IPS-20b (cell line): Measurements from ENCODE around the gene GSTM5.

Experiments
- H3K27ac ChIP-seq: one replicate; pipeline ENCODE4 v1.5.1; 2013; ENCODE audit warnings: low read length
- H3K27me3 ChIP-seq: 2 replicates; pipeline ENCODE4 v1.6.1; 2013; ENCODE audit warnings: mild to moderate bottlenecking, low read length, inconsistent platforms; ENCODE audit not compliant: insufficient read depth
- H3K36me3 ChIP-seq: 2 replicates; pipeline ENCODE4 v1.6.1; 2013; ENCODE audit warnings: low read depth, mild to moderate bottlenecking, inconsistent platforms, low read length, moderate library complexity; ENCODE audit not compliant: insufficient read depth
- H3K4me1 ChIP-seq: 2 replicates; pipeline ENCODE4 v1.6.1; 2013; ENCODE audit warnings: mild to moderate bottlenecking, control low read depth, inconsistent platforms, low read length, moderate library complexity; ENCODE audit not compliant: insufficient read depth
- H3K4me3 ChIP-seq: 2 replicates; pipeline ENCODE4 v1.5.1; 2013; ENCODE audit warnings: mild to moderate bottlenecking, low read length, inconsistent platforms
- H3K9ac ChIP-seq: 2 replicates; pipeline ENCODE4 v1.6.1; 2013; ENCODE audit warnings: low read depth, mild to moderate bottlenecking, inconsistent platforms, low read length, moderate library complexity
- H3K9me3 ChIP-seq: 2 replicates; pipeline ENCODE4 v1.6.1; 2013; ENCODE audit warnings: mild to moderate bottlenecking, low read depth, low read length, inconsistent platforms; ENCODE audit not compliant: insufficient read depth

The GSTM5 gene

DNA sequence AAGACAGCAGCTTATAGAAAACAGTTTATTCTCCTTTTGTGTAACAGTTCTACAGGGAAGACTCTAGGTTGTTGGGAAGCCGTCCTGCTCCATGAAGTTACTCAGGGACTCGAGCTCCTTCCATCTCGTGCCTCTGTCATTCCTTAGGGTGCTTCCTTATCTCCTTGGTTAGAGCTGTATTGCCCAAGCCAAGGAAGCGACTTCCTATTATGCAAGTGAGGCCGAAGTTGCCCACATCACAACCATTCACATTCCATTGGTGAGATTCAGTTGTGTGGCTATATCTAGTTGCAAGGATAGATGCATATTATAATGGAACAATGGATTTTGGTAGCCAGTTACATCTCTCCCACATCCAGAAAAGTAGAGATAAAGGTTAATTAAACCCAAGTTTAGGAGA, 9.0 kb downstream of the GSTM5 start:
- no peak overlapping the region for H3K4me3 ChIP-seq
- no peaks in the 10 kb centered on the region for H3K36me3 ChIP-seq
- no peaks in the 10 kb centered on the region for H3K27me3 ChIP-seq
- H3K9ac ChIP-seq: no peak overlapping the region
- no peak overlapping the region for H3K27ac ChIP-seq
- no peaks in the 10 kb centered on the region for H3K4me1 ChIP-seq
- H3K9me3 ChIP-seq: peaks cover 2% of the 10 kb centered on the region; the same call in 1 of the 2 replicates

GRCh38 chr1:109721971-109722370, 9.9 kb downstream of the GSTM5 start:
- H3K36me3 ChIP-seq: no peaks in the 10 kb centered on the region
- no peaks in the 10 kb centered on the region for H3K27me3 ChIP-seq
- H3K9me3 ChIP-seq: peaks cover 8% of the 10 kb centered on the region; the same call in 1 of the 2 replicates
- H3K4me3 ChIP-seq: no peak overlapping the region
- H3K4me1 ChIP-seq: no peaks in the 10 kb centered on the region
- no peak overlapping the region for H3K9ac ChIP-seq
- no peak overlapping the region for H3K27ac ChIP-seq

GRCh38 chr1:109722908-109723691, 11.0 kb downstream of the GSTM5 start:
- H3K4me1 ChIP-seq: no peaks in the 10 kb centered on the region
- no peak overlapping the region for H3K4me3 ChIP-seq
- H3K27ac ChIP-seq: no peak overlapping the region
- no peak overlapping the region for H3K9ac ChIP-seq
- peaks cover 10% of the 10 kb centered on the region; the same call in 1 of the 2 replicates for H3K9me3 ChIP-seq
- H3K27me3 ChIP-seq: no peaks in the 10 kb centered on the region
- H3K36me3 ChIP-seq: no peaks in the 10 kb centered on the region

- Histone ChIP-seq H3K36me3 (no peaks in the 10 kb centered on the region), H3K4me3 (no peak overlapping the region), H3K27me3 (no peaks in the 10 kb centered on the region), H3K4me1 (no peaks in the 10 kb centered on the region), H3K27ac (no peak overlapping the region), H3K9ac (no peak overlapping the region), H3K9me3 (peaks cover 10% of the 10 kb centered on the region; the same call in 1 of the 2 replicates)
Observed at GRCh38 chr1:109724933-109725332, 12.9 kb downstream of the GSTM5 start.

DNA sequence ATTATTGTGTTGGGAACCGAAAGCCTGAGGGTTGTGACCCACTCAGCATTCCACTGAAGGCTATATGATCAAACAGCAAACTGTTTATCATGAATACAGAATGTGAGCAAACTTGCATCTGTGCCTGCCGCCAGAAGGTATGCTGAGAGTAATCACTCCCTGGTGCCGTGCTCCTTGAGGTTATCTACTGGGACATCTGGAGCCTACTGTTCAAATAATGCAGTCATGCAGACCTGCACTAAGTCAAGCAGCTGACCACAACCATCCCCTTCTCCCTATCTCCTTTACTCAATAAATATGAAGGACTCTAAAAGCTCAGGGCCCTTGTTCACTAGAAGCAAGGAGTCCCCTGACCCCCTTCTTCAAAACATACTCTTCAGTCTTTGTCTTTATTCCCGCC, 13.5 kb downstream of the GSTM5 start:
- Histone ChIP-seq H3K4me1 (no peaks in the 10 kb centered on the region), H3K36me3 (no peaks in the 10 kb centered on the region), H3K9ac (no peak overlapping the region), H3K27ac (no peak overlapping the region), H3K27me3 (no peaks in the 10 kb centered on the region), H3K9me3 (peaks cover 10% of the 10 kb centered on the region; the same call in 1 of the 2 replicates), H3K4me3 (no peak overlapping the region)

DNA sequence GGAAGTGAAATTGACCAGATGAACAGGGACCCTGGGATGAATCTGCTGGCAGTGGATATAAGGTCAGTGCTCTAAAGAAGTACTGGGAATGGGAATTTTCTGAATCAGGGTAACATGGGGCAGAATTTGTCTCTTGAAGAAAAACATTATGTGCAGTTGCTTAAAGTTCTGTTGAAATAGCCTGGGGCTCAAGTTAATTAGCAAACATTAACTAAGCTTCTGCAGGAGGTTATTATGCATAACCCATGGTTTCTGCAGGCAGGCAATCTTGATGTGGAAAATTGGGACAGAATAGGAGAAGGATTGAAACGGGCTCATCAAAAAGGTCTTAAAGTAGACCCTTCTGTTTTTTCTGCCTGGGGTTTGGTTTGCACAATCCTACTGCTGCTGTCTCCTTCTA, 14.0 kb downstream of the GSTM5 start:
- Histone ChIP-seq H3K4me3 (no peak overlapping the region), H3K36me3 (no peaks in the 10 kb centered on the region), H3K4me1 (no peaks in the 10 kb centered on the region), H3K27me3 (no peaks in the 10 kb centered on the region), H3K27ac (no peak overlapping the region), H3K9me3 (peaks cover 10% of the 10 kb centered on the region; the same call in 1 of the 2 replicates), H3K9ac (no peak overlapping the region)

- H3K9ac ChIP-seq: no peak overlapping the region
- no peaks in the 10 kb centered on the region for H3K36me3 ChIP-seq
- H3K27ac ChIP-seq: no peak overlapping the region
- H3K4me1 ChIP-seq: no peaks in the 10 kb centered on the region
- H3K9me3 ChIP-seq: peaks cover 10% of the 10 kb centered on the region; the same call in 1 of the 2 replicates
- no peaks in the 10 kb centered on the region for H3K27me3 ChIP-seq
- no peak overlapping the region for H3K4me3 ChIP-seq
Observed at GRCh38 chr1:109726728-109727373, 14.8 kb downstream of the GSTM5 start.

DNA sequence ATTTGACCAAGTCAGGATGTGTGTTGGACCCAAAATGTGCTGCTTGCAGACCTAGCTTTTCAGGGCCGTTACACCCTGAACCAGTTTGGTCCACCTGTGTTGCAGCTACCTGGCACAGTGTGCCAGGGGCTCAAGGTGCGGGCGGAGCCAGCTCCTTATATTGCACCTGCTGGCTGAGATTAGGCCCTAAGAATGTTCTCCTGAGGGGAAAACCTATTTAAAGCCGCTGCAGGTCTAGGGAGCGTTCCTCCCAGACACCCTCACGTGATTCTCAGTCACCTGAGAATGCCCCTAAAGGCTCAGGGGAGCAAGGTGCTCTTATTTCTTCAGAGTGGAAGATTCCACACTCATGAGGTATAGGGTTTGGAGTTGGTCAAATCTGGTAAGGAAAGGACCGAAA, 16.8 kb downstream of the GSTM5 start:
- Histone ChIP-seq H3K27me3 (no peaks in the 10 kb centered on the region; the same call in 1 of the 2 replicates), H3K27ac (no peak overlapping the region), H3K4me1 (no peaks in the 10 kb centered on the region), H3K9ac (no peak overlapping the region), H3K9me3 (peaks cover 10% of the 10 kb centered on the region; the same call in 1 of the 2 replicates), H3K36me3 (no peaks in the 10 kb centered on the region), H3K4me3 (no peak overlapping the region)

DNA sequence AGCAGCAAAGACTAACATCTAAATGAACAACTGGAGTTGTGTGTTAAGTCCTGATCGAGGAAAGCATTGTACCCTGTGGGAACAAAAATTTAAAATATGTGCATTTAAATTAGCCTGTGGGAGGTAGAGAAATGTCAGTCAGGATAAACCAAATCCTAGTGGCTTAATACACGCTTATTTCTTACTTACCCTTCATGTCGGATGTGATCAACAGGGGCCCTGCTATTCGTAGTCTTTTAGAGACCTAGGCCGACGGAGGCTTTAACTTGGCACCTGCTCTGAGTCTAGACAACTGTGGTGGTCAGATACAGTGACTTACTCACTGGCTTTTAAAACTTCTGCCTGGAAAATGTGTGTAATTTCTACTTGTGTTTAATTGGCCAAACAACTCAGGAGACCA, 18.6 kb downstream of the GSTM5 start:
- H3K36me3 ChIP-seq: no peaks in the 10 kb centered on the region
- no peak overlapping the region for H3K27ac ChIP-seq
- H3K4me1 ChIP-seq: no peaks in the 10 kb centered on the region
- no peak overlapping the region for H3K9ac ChIP-seq
- no peak overlapping the region for H3K4me3 ChIP-seq
- H3K27me3 ChIP-seq: no peaks in the 10 kb centered on the region; the same call in 1 of the 2 replicates
- peaks cover 10% of the 10 kb centered on the region; the same call in 1 of the 2 replicates for H3K9me3 ChIP-seq

DNA sequence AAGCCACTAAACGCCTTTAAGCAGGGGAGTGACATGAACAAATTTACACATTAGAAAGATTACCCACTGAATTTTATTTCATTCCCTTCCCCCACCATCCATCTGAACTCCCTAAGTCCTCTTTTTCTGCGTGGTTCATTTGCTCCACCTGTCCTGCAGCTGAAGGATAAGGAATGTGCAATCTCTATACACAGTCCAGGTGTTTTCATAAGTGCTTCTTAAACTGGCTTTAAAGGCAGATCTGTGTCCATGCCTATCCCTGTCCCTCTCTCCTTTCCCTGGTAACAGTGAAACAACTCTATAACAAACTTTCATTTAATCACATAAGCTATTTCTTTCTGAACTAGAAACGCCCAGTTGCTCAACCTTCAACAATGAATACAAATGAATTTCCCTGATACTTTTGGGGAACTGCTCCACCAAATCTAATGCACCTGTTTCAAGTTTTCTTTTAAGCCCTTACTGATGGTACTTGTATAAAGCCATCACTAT, 20.4 kb downstream of the GSTM5 start:
- Histone ChIP-seq H3K9ac (no peak overlapping the region), H3K4me1 (no peaks in the 10 kb centered on the region), H3K9me3 (no peaks in the 10 kb centered on the region), H3K4me3 (no peak overlapping the region), H3K27me3 (peaks cover 10% of the 10 kb centered on the region), H3K27ac (no peak overlapping the region), H3K36me3 (no peaks in the 10 kb centered on the region)

- Histone ChIP-seq H3K27me3 (peaks cover 19% of the 10 kb centered on the region), H3K4me1 (no peaks in the 10 kb centered on the region), H3K36me3 (no peaks in the 10 kb centered on the region), H3K9ac (no peak overlapping the region), H3K9me3 (no peaks in the 10 kb centered on the region), H3K27ac (no peak overlapping the region), H3K4me3 (no peak overlapping the region)
Observed at GRCh38 chr1:109733236-109733870, 21.3 kb downstream of the GSTM5 start.
